ENCODE results near the gene AACS. TPM values are rescaled to one million over a fixed set of nuclear protein-coding genes. Genes with fewer than 3 reads are reported as not detected.

Gene AACS
- total and polyA plus RNA-seq, 2 donors (not counting 1 experiment from before 2014, with no cell fraction given) = 6.1 to 20.8 TPM

GRCh38 chr12:125134576-125134975 lies 69.3 kb downstream of the AACS start:
- Mint-ChIP-seq H3K4me3 (no peak overlapping the region), H3K9me3 (ENCODE audit: insufficient read depth) (no peaks in the 10 kb centered on the region), H3K4me1 (no peaks in the 10 kb centered on the region), H3K27me3 (no peaks in the 10 kb centered on the region), H3K27ac (no peak overlapping the region)
- H3K4me1 ChIP-seq (ENCODE audit: control insufficient read depth in 2 of 2, insufficient read depth in 2 of 2, low read length in 2 of 2) = no peaks in the 10 kb centered on the region
- H3K36me3 ChIP-seq (replicated peaks in 1 of 2; ENCODE audit: control extremely low read depth in 1 of 2, control insufficient read depth in 1 of 2, extremely low read depth in 1 of 2, insufficient read depth in 2 of 2, low read length in 1 of 2) = no peaks in the 10 kb centered on the region
- H4K20me1 ChIP-seq (ENCODE audit: control insufficient read depth, insufficient read depth, low read length, poor library complexity, severe bottlenecking) = no peaks in the 10 kb centered on the region
- CTCF ChIA-PET = no interaction called here
- WGBS (ENCODE audit: insufficient coverage) = 96% methylated on average over 12 of the region's 14 CpGs
- no peak overlapping the region for H3K9ac ChIP-seq (ENCODE audit: low read length)
- TF ChIP-seq EZH2 (IDR thresholded peaks at IDR 0.05; ENCODE audit: borderline replicate concordance, insufficient read depth, low read depth, low read length, poor library complexity, severe bottlenecking) = no peak
- TF ChIP-seq CTCF (IDR thresholded peaks at IDR 0.05) = no peak
- POLR2A ChIA-PET = no interaction called here
- no peak overlapping the region for H2AFZ ChIP-seq (ENCODE audit: insufficient read depth, low read depth, low read length, poor library complexity, severe bottlenecking)
- H3K4me2 ChIP-seq (replicated peaks; ENCODE audit: low read depth, low read length, poor library complexity, severe bottlenecking) = no peak overlapping the region
- DNase-seq (no peak), ATAC-seq (ENCODE audit: low read depth) (no peak)
- H3K79me2 ChIP-seq (ENCODE audit: control insufficient read depth, insufficient read depth, low read length) = no peaks in the 10 kb centered on the region
- H3K9me3 ChIP-seq (ENCODE audit: control extremely low read depth in 1 of 3, control insufficient read depth in 2 of 3, insufficient read depth in 1 of 3, low read length in 2 of 3) = no peaks in the 10 kb centered on the region
- H3K4me3 ChIP-seq (ENCODE audit: control extremely low read depth in 1 of 5, extremely low read depth in 1 of 5, insufficient read depth in 1 of 5, low read depth in 2 of 5, low read length in 4 of 5) = no peak overlapping the region
- no peaks in the 10 kb centered on the region for H3K27me3 ChIP-seq (replicated peaks in 1 of 4; ENCODE audit: control extremely low read depth in 1 of 4, control insufficient read depth in 3 of 4, insufficient read depth in 4 of 4, low read length in 3 of 4)
- no peak overlapping the region for H3K27ac ChIP-seq (ENCODE audit: low read length in 2 of 2)
- intact Hi-C loops (cut with micrococcal nuclease) = no loop called here

DNA sequence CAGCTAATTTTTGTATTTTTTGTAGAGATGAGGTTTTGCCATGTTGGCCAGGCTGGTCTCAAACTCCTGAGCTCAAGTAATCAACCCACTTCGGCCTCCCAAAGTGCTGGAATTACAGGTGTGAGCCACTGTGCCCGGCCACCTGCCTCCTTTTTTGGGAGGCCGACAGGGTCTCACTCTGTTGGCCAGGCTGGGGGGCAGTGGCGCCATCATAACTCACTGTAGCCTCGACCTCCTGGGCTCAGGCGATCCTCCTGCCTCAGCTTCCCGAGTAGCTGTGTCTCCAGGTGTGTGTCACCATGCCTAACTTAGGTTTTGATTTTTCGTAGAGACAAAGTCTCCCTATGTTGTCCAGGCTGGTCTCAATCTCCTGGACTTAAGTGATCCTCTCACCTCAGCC lies 70.7 kb downstream of the AACS start:
- DNase-seq (no peak), ATAC-seq (ENCODE audit: low read depth) (no peak)
- WGBS (ENCODE audit: insufficient coverage) = 92% methylated on average over 8 of the region's 8 CpGs
- Histone ChIP-seq H3K4me1 (ENCODE audit: control insufficient read depth in 2 of 2, insufficient read depth in 2 of 2, low read length in 2 of 2) (no peaks in the 10 kb centered on the region), H3K4me2 (replicated peaks; ENCODE audit: low read depth, low read length, poor library complexity, severe bottlenecking) (no peak overlapping the region), H3K36me3 (replicated peaks in 1 of 2; ENCODE audit: control extremely low read depth in 1 of 2, control insufficient read depth in 1 of 2, extremely low read depth in 1 of 2, insufficient read depth in 2 of 2, low read length in 1 of 2) (no peaks in the 10 kb centered on the region), H3K9me3 (ENCODE audit: control extremely low read depth in 1 of 3, control insufficient read depth in 2 of 3, insufficient read depth in 1 of 3, low read length in 2 of 3) (no peaks in the 10 kb centered on the region), H3K27me3 (replicated peaks in 1 of 4; ENCODE audit: control extremely low read depth in 1 of 4, control insufficient read depth in 3 of 4, insufficient read depth in 4 of 4, low read length in 3 of 4) (no peaks in the 10 kb centered on the region), H3K27ac (ENCODE audit: low read length in 2 of 2) (no peak overlapping the region), H3K4me3 (ENCODE audit: control extremely low read depth in 1 of 5, extremely low read depth in 1 of 5, insufficient read depth in 1 of 5, low read depth in 2 of 5, low read length in 4 of 5) (no peak overlapping the region), H3K79me2 (ENCODE audit: control insufficient read depth, insufficient read depth, low read length) (no peaks in the 10 kb centered on the region), H4K20me1 (ENCODE audit: control insufficient read depth, insufficient read depth, low read length, poor library complexity, severe bottlenecking) (no peaks in the 10 kb centered on the region), H3K9ac (ENCODE audit: low read length) (no peak overlapping the region), H2AFZ (ENCODE audit: insufficient read depth, low read depth, low read length, poor library complexity, severe bottlenecking) (no peak overlapping the region)
- H3K27ac Mint-ChIP-seq = no peak overlapping the region
- CTCF ChIA-PET = no interaction called here
- H3K9me3 Mint-ChIP-seq (ENCODE audit: insufficient read depth) = no peaks in the 10 kb centered on the region
- intact Hi-C loops (cut with micrococcal nuclease) = no loop called here
- no peaks in the 10 kb centered on the region for H3K27me3 Mint-ChIP-seq
- no peak for TF ChIP-seq EZH2 (IDR thresholded peaks at IDR 0.05; ENCODE audit: borderline replicate concordance, insufficient read depth, low read depth, low read length, poor library complexity, severe bottlenecking)
- TF ChIP-seq CTCF (IDR thresholded peaks at IDR 0.05) = no peak
- H3K4me1 Mint-ChIP-seq = no peaks in the 10 kb centered on the region
- POLR2A ChIA-PET = no interaction called here
- no peak overlapping the region for H3K4me3 Mint-ChIP-seq
